Thyroid gland (tissue), 4 donors: ENCODE measurements around the gene SLC30A9.

Source experiments
- CTCF ChIP-seq, 6 experiments: fragments of 200-600 bp in 3 of 6; fragments of 450-650 bp in 3 of 6; sonication (generic) in 3 of 6; IDR thresholded peaks; one replicate each; pipeline ENCODE4 v1.5.1; 2016 to 2019; ENCODE audit warnings: antibody characterized with exemption in 6 of 6, mild to moderate bottlenecking in 2 of 6, inconsistent platforms in 1 of 6, moderate library complexity in 1 of 6
- POLR2A ChIP-seq, 2 donors: fragments of 450-650 bp; IDR thresholded peaks; one replicate each; pipeline ENCODE4 v1.6.1; 2017; ENCODE audit warnings: antibody characterized with exemption in 2 of 2, mild to moderate bottlenecking in 2 of 2, moderate library complexity in 1 of 2

GRCh38 chr4:41992967-41993857 lies 2.9 kb downstream of the SLC30A9 start:
- TF ChIP-seq CTCF (IDR thresholded peaks at IDR 0.05) (no peak), POLR2A (IDR thresholded peaks at IDR 0.05) (no peak)
